SK-N-MC (cell line): ENCODE data around the gene ABTB2.

Experiments used
- DNase-seq: peaks from one replicate; pipeline ENCODE4 v3.0.0-alpha.2; 2011; ENCODE audit warnings: low read depth, low spot score
- H3K27ac ChIP-seq: fragments of 200-600 bp; sonication (generic); 2 replicates; pipeline ENCODE4 v1.5.1; 2016; ENCODE audit warnings: mixed run types
- H3K36me3 ChIP-seq: fragments of 200-600 bp; sonication (generic); 2 replicates; pipeline ENCODE4 v1.6.1; 2017; ENCODE audit warnings: antibody characterized with exemption, low read length, mixed read lengths; ENCODE audit not compliant: insufficient read depth
- H3K4me3 ChIP-seq: fragments of 200-600 bp; sonication (generic); 2 replicates; pipeline ENCODE4 v1.5.1; 2016
- H3K9ac ChIP-seq: fragments of 200-600 bp; sonication (generic); 2 replicates; pipeline ENCODE4 v1.8.0; 2017; ENCODE audit warnings: mixed run types, mixed read lengths; ENCODE audit not compliant: insufficient read length
- H3K9me3 ChIP-seq: fragments of 200-600 bp; sonication (generic); 2 replicates; pipeline ENCODE4 v1.6.1; 2017; ENCODE audit warnings: low read depth, mild to moderate bottlenecking, antibody characterized with exemption, low read length, moderate library complexity, mixed read lengths
- EZH2 ChIP-seq: fragments of 200-600 bp; sonication (generic); IDR thresholded peaks from one replicate; pipeline ENCODE4 v1.6.1; 2017; ENCODE audit warnings: antibody characterized with exemption
- FOXP2 ChIP-seq: optimal IDR thresholded peaks from 2 replicates; pipeline ENCODE3; 2011; ENCODE audit warnings: mild to moderate bottlenecking, moderate library complexity; ENCODE audit not compliant: insufficient read depth; ENCODE audit errors: extremely low read length, control extremely low read depth
- POLR2AphosphoS5 ChIP-seq: IDR thresholded peaks from 2 replicates; pipeline ENCODE4 v1.6.1; 2012; ENCODE audit warnings: mild to moderate bottlenecking, low read depth, low read length, borderline replicate concordance

Gene ABTB2

GRCh38 chr11:34168642-34169420 lies 189.0 kb downstream of the ABTB2 start:
- no peak overlapping the region for H3K27ac ChIP-seq
- DNase-seq = no peak
- no peak for TF ChIP-seq EZH2
- TF ChIP-seq POLR2AphosphoS5 = no peak
- no peak for TF ChIP-seq FOXP2

GRCh38 chr11:34167961-34168360 lies 189.8 kb downstream of the ABTB2 start:
- Histone ChIP-seq H3K4me3 (no peak overlapping the region), H3K27ac (no peak overlapping the region), H3K9me3 (no peaks in the 10 kb centered on the region), H3K36me3 (peaks cover 53% of the 10 kb centered on the region), H3K9ac (no peak overlapping the region)
- DNase-seq = no peak
- TF ChIP-seq EZH2 (no peak), POLR2AphosphoS5 (no peak), FOXP2 (no peak)

More at GRCh38 chr11:34168642-34169420, 189.0 kb downstream of the ABTB2 start:
- peaks cover 46% of the 10 kb centered on the region for H3K36me3 ChIP-seq
- no peak overlapping the region for H3K9ac ChIP-seq
- no peak overlapping the region for H3K4me3 ChIP-seq
- H3K9me3 ChIP-seq = no peaks in the 10 kb centered on the region

GRCh38 chr11:34166806-34167740 lies 190.7 kb downstream of the ABTB2 start:
- H3K9me3 ChIP-seq = no peaks in the 10 kb centered on the region
- no peak overlapping the region for H3K4me3 ChIP-seq
- H3K27ac ChIP-seq = no peak overlapping the region
- peaks cover 62% of the 10 kb centered on the region for H3K36me3 ChIP-seq
- DNase-seq = no peak
- no peak for TF ChIP-seq EZH2
- H3K9ac ChIP-seq = no peak overlapping the region

- TF ChIP-seq FOXP2 (no peak), POLR2AphosphoS5 (no peak)
- Histone ChIP-seq H3K4me3 (no peak overlapping the region), H3K36me3 (peaks cover 72% of the 10 kb centered on the region), H3K9me3 (no peaks in the 10 kb centered on the region), H3K9ac (no peak overlapping the region), H3K27ac (no peak overlapping the region)
- DNase-seq = no peak
Observed at GRCh38 chr11:34165786-34166555, 191.8 kb downstream of the ABTB2 start.

GRCh38 chr11:34165121-34165520 lies 192.7 kb downstream of the ABTB2 start:
- TF ChIP-seq POLR2AphosphoS5 (no peak), FOXP2 (no peak), EZH2 (no peak)
- Histone ChIP-seq H3K9me3 (no peaks in the 10 kb centered on the region), H3K9ac (no peak overlapping the region), H3K27ac (no peak overlapping the region), H3K4me3 (no peak overlapping the region), H3K36me3 (peaks cover 69% of the 10 kb centered on the region)
- DNase-seq = no peak

- Histone ChIP-seq H3K4me3 (no peak overlapping the region), H3K9me3 (no peaks in the 10 kb centered on the region), H3K27ac (no peak overlapping the region), H3K36me3 (peaks cover 71% of the 10 kb centered on the region; the same call in 1 of the 2 replicates), H3K9ac (no peak overlapping the region)
- TF ChIP-seq FOXP2 = no peak
- TF ChIP-seq EZH2 = no peak
- no peak for TF ChIP-seq POLR2AphosphoS5
- no peak for DNase-seq
Observed at GRCh38 chr11:34162856-34163255, 195.0 kb downstream of the ABTB2 start.

GRCh38 chr11:34162493-34162820 lies 195.4 kb downstream of the ABTB2 start:
- Histone ChIP-seq H3K9me3 (no peaks in the 10 kb centered on the region), H3K4me3 (no peak overlapping the region), H3K36me3 (peaks cover 71% of the 10 kb centered on the region; the same call in 1 of the 2 replicates), H3K9ac (no peak overlapping the region), H3K27ac (no peak overlapping the region)
- DNase-seq = no peak
- TF ChIP-seq FOXP2 (no peak), POLR2AphosphoS5 (no peak), EZH2 (no peak)

- H3K9me3 ChIP-seq = no peaks in the 10 kb centered on the region
- H3K27ac ChIP-seq = no peak overlapping the region
- H3K9ac ChIP-seq = no peak overlapping the region
- no peak for TF ChIP-seq EZH2
- no peak for TF ChIP-seq POLR2AphosphoS5
- peaks cover 69% of the 10 kb centered on the region; the same call in 1 of the 2 replicates for H3K36me3 ChIP-seq
- DNase-seq = no peak
- no peak overlapping the region for H3K4me3 ChIP-seq
Observed at GRCh38 chr11:34161812-34162492, 195.9 kb downstream of the ABTB2 start.
